KBM-7 (cell line): ENCODE results near the gene BAIAP2.

ENCODE experiments used
- DNase-seq: peaks from one replicate; pipeline ENCODE4 v3.0.0-alpha.2; 2015
- in situ Hi-C: fragments of 300-500 bp; cut with MboI; formaldehyde crosslinking; loops from 2 replicates; pipeline ENCODE4 v1.14.3; 2020; ENCODE audit warnings: low sequenced_read_pairs, low pct_unique_long_range_greater_than_20kb, mixed read lengths

BAIAP2 gene

DNA sequence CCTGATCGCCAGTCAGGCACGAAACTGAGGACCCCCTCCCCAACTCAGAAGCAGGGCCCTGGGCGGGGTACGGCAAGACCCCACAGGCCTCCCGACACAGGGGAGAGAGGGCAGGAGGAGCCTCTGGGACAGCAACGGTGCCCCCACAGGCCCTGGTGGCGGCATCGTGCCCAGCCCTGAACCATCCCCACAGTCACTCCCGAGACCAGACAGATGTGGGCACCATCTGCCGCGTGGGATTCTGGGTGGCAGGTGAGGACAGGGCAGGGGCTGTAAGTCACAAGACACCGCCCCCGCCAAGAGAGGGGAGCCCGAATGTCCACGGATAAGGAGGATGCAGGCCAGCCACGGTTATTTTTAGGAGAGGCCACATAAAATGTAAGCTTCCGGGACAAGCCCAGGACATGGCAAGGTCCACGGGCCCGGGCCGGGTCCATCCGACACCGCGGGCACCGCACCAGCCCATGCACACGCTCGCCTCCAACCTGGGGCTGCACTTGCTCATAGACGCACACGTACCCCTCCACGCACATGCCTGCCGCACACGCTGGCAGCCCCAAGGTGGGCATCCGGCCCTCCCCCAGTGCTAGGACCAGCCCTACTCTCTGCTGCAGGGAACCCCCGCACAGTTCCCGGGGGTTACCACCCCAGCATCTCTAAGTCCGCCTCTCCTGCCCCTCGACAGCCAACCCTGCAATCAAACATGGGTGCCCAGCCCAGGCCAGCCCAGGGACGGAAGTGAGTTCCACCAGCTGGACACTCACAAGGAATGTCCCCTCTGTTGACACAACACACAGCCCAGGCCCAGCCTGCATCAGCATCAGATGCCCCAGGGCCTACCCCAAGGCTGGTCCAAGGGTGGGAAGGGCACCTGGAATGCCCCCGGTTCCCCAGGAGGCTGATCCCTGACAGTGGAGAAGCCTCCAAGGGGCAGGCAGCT, 122.2 kb downstream of the BAIAP2 start:
- DNase-seq = no peak
- in situ Hi-C loops = no loop called here

GRCh38 chr17:81157848-81158687, 123.1 kb downstream of the BAIAP2 start:
- in situ Hi-C loops = no loop called here
- DNase-seq = no peak

DNA sequence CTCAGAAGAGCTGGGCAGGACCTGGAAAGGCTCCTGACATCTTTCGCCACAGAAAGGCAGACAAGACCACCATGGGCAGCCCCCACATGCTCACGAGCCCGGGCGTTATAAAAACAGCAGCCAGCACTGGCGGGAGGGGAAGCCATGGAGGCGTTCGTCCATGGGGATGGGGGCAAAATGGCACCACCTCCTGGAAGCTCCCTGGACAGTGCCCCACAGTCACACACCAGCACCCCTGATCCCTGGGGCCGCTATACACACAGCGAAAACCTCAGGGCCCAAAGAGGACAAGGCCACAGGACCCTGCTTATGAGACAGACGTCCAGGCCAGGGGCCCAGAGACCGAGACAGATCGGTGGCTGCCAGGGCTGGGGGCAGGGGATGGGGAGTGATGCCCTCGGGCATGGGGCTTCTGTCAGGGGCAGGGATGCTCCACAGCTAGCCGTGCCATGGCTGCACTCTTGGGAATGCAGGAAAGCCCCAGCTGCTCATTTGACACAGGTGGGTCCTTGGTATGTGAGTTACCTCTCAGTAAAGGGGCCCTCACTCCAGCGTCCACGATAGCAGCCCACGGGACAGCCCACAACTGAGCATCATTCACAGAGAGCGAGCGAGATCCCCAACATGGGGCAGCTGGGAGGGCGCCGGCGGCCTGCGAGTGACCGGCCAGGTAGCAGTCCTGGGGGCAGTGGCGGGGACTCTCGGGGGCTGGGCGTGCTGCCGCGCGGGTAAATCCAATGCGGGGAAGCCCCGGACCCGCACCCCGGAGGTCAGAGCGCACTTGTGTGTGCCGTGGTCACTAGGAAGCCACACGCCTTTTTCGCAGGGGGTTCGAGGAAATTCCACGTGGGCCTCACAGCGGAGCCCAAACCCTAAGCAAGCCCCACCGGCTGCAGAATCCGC, 124.0 kb downstream of the BAIAP2 start:
- in situ Hi-C loops = no loop called here
- DNase-seq = no peak

- DNase-seq = no peak
- in situ Hi-C loops = no loop called here
Observed at GRCh38 chr17:81159611-81160265, 124.8 kb downstream of the BAIAP2 start.

DNA sequence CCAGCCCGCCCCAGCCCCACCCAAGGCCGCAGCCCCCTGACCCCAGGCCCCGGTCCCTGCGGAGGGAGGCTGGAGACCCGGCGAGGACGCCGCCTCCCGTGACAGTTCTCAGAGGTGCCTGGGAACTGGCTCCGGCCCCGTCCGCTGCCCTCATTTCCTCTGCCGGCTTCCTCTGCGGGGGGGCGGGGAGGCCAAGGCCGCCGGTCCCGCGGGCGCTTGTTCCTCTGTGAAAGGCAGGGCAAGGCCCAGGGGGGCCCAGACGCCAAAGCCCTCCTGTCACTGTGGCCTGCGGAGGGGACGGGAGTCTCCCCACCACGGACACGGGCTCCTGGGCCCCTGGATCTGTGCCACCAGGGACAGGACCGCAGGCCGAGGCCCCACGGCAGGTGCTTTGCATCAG, 125.4 kb downstream of the BAIAP2 start:
- DNase-seq = peak; percentile 24

DNA sequence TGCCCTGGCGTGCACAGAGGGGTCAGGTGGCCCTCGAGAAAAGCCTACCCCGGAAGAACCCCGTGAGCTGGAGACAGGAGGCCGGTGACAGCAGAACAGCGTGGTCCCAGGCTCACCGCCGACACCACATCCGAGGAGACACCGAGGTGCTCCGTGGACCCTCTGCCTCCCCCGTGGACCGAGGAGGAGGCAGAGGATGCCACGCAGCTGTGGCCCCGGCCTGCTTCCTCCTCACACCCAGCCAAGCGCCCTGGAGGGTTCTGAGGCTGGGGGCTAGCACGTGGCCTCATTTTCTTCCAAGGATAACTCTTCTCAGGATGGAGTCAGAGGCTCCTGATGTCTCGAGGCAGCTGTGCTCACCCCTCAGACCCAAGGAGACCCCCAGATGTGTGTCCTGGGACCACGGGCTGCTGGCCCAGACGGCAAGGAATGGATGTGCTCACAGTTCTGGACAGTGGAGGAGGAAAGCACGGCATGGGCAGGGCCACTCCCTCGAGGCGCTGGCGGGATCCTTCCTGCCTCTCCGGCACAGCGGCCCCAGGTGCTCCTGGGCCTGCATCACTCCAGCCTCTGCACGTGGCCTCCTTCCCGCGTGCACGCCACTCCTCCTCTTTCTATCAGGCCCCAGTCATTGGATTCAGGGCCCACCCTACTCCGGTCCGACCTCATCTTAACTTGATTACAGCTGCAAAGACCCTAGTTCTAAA, 125.9 kb downstream of the BAIAP2 start:
- peak; percentile 46 for DNase-seq
- in situ Hi-C loops = no loop called here

More for the DNA sequence above, 125.4 kb downstream of the BAIAP2 start:
- in situ Hi-C loops = no loop called here

DNA sequence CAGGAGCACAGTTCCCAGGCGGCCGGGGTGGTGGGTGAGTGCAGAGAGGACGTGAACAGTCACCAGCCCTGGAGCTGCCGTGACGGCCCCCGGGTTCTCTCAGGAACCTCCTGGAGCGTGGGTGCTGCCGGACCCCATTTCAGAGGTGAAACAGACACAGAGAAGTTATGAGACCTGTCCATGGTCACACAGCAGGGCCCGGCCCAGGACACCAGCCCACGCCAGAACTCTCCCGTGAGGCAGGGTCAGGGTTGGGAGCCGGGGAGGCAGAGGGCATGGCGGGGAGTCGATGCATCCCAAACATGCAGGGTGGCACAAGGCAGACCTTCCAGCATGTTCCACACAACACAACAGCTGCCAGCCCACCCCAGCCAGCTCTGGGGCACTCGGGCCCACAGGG, 126.6 kb downstream of the BAIAP2 start:
- no peak for DNase-seq

DNA sequence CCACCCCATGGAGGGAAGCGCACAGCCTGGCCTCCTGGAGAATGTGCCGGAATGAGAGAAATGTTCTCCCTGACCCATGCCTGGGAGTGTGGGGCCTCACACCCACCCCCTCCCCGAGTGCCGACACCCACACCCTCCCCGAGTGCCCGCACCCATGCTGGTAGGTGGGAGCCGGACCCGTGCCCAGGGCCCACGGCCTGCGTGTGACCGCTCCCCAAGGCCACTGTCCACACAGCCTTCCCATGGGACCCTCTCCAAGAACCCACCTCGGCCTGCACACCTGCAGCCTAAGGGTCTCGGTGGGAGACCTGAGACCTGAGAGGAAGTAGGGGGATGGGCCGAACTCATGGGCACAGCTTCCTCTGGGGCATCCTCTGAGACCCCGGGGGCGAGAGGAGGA, 127.0 kb downstream of the BAIAP2 start:
- DNase-seq = no peak
- in situ Hi-C loops = no loop called here

More for the DNA sequence above, 126.6 kb downstream of the BAIAP2 start:
- in situ Hi-C loops = no loop called here

DNA sequence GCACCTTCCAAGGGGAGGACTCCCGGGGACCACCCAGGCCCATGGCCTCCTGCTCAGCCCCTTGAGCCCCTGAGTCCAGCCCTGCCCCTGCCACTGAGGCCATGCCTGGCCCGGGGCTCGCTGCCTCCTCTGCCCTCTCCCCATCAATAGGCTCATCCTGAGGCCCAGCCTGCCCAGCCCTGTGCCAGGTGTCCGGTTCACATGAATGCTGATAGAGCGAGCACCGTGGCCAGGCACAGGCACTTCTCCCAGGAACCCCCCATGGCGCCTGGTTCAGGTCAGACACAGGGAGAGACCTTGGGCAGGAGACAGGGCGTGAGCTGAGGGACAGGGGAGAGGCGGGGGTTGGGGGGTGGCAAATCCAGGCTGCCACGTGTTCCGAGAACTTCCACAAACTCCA, 127.5 kb downstream of the BAIAP2 start:
- in situ Hi-C loops = no loop called here
- no peak for DNase-seq

- in situ Hi-C loops = no loop called here
- no peak for DNase-seq
Observed at GRCh38 chr17:81163051-81163695, 128.2 kb downstream of the BAIAP2 start.

GRCh38 chr17:81163703-81164370, 128.9 kb downstream of the BAIAP2 start:
- no peak for DNase-seq
- in situ Hi-C loops = no loop called here

- peak; percentile 4 for DNase-seq
- in situ Hi-C loops = no loop called here
Observed at GRCh38 chr17:81164371-81165245, 129.7 kb downstream of the BAIAP2 start.

- in situ Hi-C loops = no loop called here
- DNase-seq = peak; percentile 25
Observed at GRCh38 chr17:81165246-81166032, 130.5 kb downstream of the BAIAP2 start, which contains the start of gene PVALEF. TSS of gene PVALEF (plus strand) at chr17:81165507. CDS start at chr17:81181227, 15,720 bp downstream.

GRCh38 chr17:81166033-81166492, 131.1 kb downstream of the BAIAP2 start, which contains the start of gene AATK:
TSS of gene AATK (minus strand) at chr17:81166221. CDS start at chr17:81165992, 229 bp downstream.
- in situ Hi-C loops = no loop called here
- no peak for DNase-seq
